Fibroblast of lung (primary cell): Measurements from ENCODE around the gene RNF223.

Experiments
- CTCF ChIP-seq, 2 donors: IDR thresholded peaks in 1 of 2; conservative IDR thresholded peaks in 1 of 2; 1 replicate in 1 of 2; 2 replicates in 1 of 2; pipeline ENCODE4 v1.5.1; 2011 to 2012; ENCODE audit warnings: low read length in 2 of 2, control low read depth in 1 of 2, inconsistent platforms in 1 of 2, low read depth in 1 of 2, mild to moderate bottlenecking in 1 of 2
- EZH2 ChIP-seq: IDR thresholded peaks from 2 replicates; pipeline ENCODE4 v1.5.1; 2012; ENCODE audit warnings: low read length, control low read depth, mild to moderate bottlenecking; ENCODE audit errors: missing control alignments

- TF ChIP-seq CTCF (conservative IDR thresholded peaks at IDR 0.05 in 1 of 2, IDR thresholded peaks at IDR 0.05 in 1 of 2; ENCODE audit: low read depth in 1 of 2, low read length in 2 of 2): no peak
- no peak for TF ChIP-seq EZH2
Measured at GRCh38 chr1:1120096-1120495, 46.0 kb upstream of the RNF223 start.
